Trophoblast cell (in vitro differentiated cells and primary cell): ENCODE results near the gene CD58.
A peak's percentile ranks its signal among the peaks of the same experiment; 100 is the strongest.

Source experiments
- DNase-seq, 2 donors: peaks; one replicate each; pipeline ENCODE4 v3.0.0-alpha.2; 2016
- H2AFZ ChIP-seq: 2 replicates; pipeline ENCODE4 v1.6.1; 2013; ENCODE audit warnings: low read length, moderate library complexity, mild to moderate bottlenecking; ENCODE audit not compliant: insufficient read depth, poor library complexity
- H2AK5ac ChIP-seq: 2 replicates; pipeline ENCODE4 v1.6.1; 2013; ENCODE audit warnings: mild to moderate bottlenecking, low read length
- H2BK120ac ChIP-seq: 2 replicates; pipeline ENCODE4 v1.6.1; 2013; ENCODE audit warnings: low read length, mild to moderate bottlenecking, moderate library complexity; ENCODE audit not compliant: insufficient read depth, poor library complexity
- H2BK12ac ChIP-seq: 2 replicates; pipeline ENCODE4 v1.6.1; 2013; ENCODE audit warnings: mild to moderate bottlenecking, low read length, moderate library complexity
- H2BK5ac ChIP-seq: 2 replicates; pipeline ENCODE4 v1.6.1; 2013; ENCODE audit warnings: low read length, low read depth, moderate library complexity, mild to moderate bottlenecking; ENCODE audit not compliant: poor library complexity
- H3K14ac ChIP-seq: 2 replicates; pipeline ENCODE4 v1.6.1; 2013; ENCODE audit warnings: mild to moderate bottlenecking, low read length
- H3K18ac ChIP-seq: 2 replicates; pipeline ENCODE4 v1.6.1; 2013; ENCODE audit warnings: mild to moderate bottlenecking, low read length
- H3K23ac ChIP-seq: 2 replicates; pipeline ENCODE4 v1.6.1; 2013; ENCODE audit warnings: low read length
- H3K27ac ChIP-seq: 2 replicates; pipeline ENCODE4 v1.5.1; 2013; ENCODE audit warnings: low read depth, mild to moderate bottlenecking, inconsistent platforms, low read length, moderate library complexity
- H3K27me3 ChIP-seq: 2 replicates; pipeline ENCODE4 v1.6.1; 2013; ENCODE audit warnings: inconsistent platforms, mild to moderate bottlenecking, low read length, moderate library complexity; ENCODE audit not compliant: insufficient read depth
- H3K36me3 ChIP-seq, 2 experiments: 1 replicate in 1 of 2; 2 replicates in 1 of 2; pipeline ENCODE4 v1.6.1; 2013; ENCODE audit warnings: low read length in 2 of 2, mild to moderate bottlenecking in 2 of 2, moderate library complexity in 1 of 2; ENCODE audit not compliant: insufficient read depth in 2 of 2, control insufficient read depth in 1 of 2
- H3K4ac ChIP-seq: 2 replicates; pipeline ENCODE4 v1.6.1; 2013; ENCODE audit warnings: low read depth, mild to moderate bottlenecking, low read length, moderate library complexity
- H3K4me1 ChIP-seq, 2 experiments: 1 replicate in 1 of 2; 2 replicates in 1 of 2; pipeline ENCODE4 v1.6.1; 2013; ENCODE audit warnings: low read length in 2 of 2, mild to moderate bottlenecking in 2 of 2, moderate library complexity in 1 of 2; ENCODE audit not compliant: insufficient read depth in 2 of 2, control insufficient read depth in 1 of 2
- H3K4me2 ChIP-seq: 2 replicates; pipeline ENCODE4 v1.6.1; 2013; ENCODE audit warnings: inconsistent platforms, mild to moderate bottlenecking, low read length, moderate library complexity
- H3K4me3 ChIP-seq: 2 replicates; pipeline ENCODE4 v1.5.1; 2013; ENCODE audit warnings: mild to moderate bottlenecking, low read depth, low read length, inconsistent platforms
- H3K79me1 ChIP-seq: one replicate; pipeline ENCODE4 v1.6.1; 2013; ENCODE audit warnings: low read length
- H3K79me2 ChIP-seq: 2 replicates; pipeline ENCODE4 v1.6.1; 2013; ENCODE audit warnings: low read length, mild to moderate bottlenecking; ENCODE audit not compliant: control insufficient read depth, insufficient read depth, poor library complexity
- H3K9ac ChIP-seq: 2 replicates; pipeline ENCODE4 v1.6.1; 2013; ENCODE audit warnings: mild to moderate bottlenecking, low read length
- H3K9me3 ChIP-seq: 2 replicates; pipeline ENCODE4 v1.6.1; 2013; ENCODE audit warnings: low read depth, mild to moderate bottlenecking, control low read depth, inconsistent platforms, low read length; ENCODE audit not compliant: insufficient read depth
- H4K12ac ChIP-seq: 2 replicates; pipeline ENCODE4 v1.6.1; 2013; ENCODE audit warnings: low read depth, mild to moderate bottlenecking, low read length, moderate library complexity
- H4K8ac ChIP-seq: 2 replicates; pipeline ENCODE4 v1.6.1; 2013; ENCODE audit warnings: low read depth, mild to moderate bottlenecking, low read length, moderate library complexity
- H4K91ac ChIP-seq: one replicate; pipeline ENCODE4 v1.6.1; 2013; ENCODE audit warnings: low read depth, mild to moderate bottlenecking, low read length, moderate library complexity
- WGBS: extraction: QIAGEN DNeasy Blood & Tissue Kit; methylation state at CpG from one replicate; pipeline ENCODE4 v1.1.7; 2013; ENCODE audit warnings: missing lambda C conversion rate; ENCODE audit not compliant: insufficient read length, insufficient coverage; ENCODE audit errors: extremely low coverage; 5-methylcytosine and 5-hydroxymethylcytosine counted together

CD58 gene

GRCh38 chr1:116531917-116532316 lies 38.9 kb downstream of the CD58 start:
- H3K4me1 ChIP-seq: no peaks in the 10 kb centered on the region
- no peak overlapping the region for H3K4me3 ChIP-seq
- peaks cover 4% of the 10 kb centered on the region for H3K9me3 ChIP-seq
- no peak overlapping the region for H3K14ac ChIP-seq
- H3K9ac ChIP-seq: no peak overlapping the region
- H3K23ac ChIP-seq: no peak overlapping the region
- H2BK5ac ChIP-seq: no peak overlapping the region
- no peak overlapping the region for H4K91ac ChIP-seq
- H2BK12ac ChIP-seq: no peak overlapping the region
- no peak overlapping the region for H2AFZ ChIP-seq
- no peak overlapping the region for H3K4ac ChIP-seq
- H2BK120ac ChIP-seq: no peak overlapping the region
- no peak overlapping the region for H4K8ac ChIP-seq
- WGBS: no CpG with 5 or more reads among the region's 13 CpGs
- H3K79me1 ChIP-seq: no peaks in the 10 kb centered on the region
- peaks cover 6 to 8% of the 10 kb centered on the region in 2 experiments for H3K36me3 ChIP-seq
- H3K79me2 ChIP-seq: no peaks in the 10 kb centered on the region
- H4K12ac ChIP-seq: no peak overlapping the region
- H3K27me3 ChIP-seq: no peaks in the 10 kb centered on the region
- H2AK5ac ChIP-seq: no peak overlapping the region
- no peak overlapping the region for H3K4me2 ChIP-seq
- no peak overlapping the region for H3K18ac ChIP-seq
- H3K27ac ChIP-seq: no peak overlapping the region
- no peak for DNase-seq

- no peak for DNase-seq
- H3K4me2 ChIP-seq: no peak overlapping the region
These were observed 41.1 kb downstream of the CD58 start for GRCh38 chr1:116529681-116530080.

GRCh38 chr1:116529199-116529631 lies 41.6 kb downstream of the CD58 start:
- Histone ChIP-seq H3K4me3 (no peak overlapping the region), H3K4ac (no peak overlapping the region), H3K9me3 (peaks cover 2% of the 10 kb centered on the region), H3K14ac (no peak overlapping the region), H4K91ac (no peak overlapping the region), H3K4me1 (no peaks in the 10 kb centered on the region), H3K9ac (no peak overlapping the region), H2AK5ac (no peak overlapping the region), H2BK5ac (no peak overlapping the region), H3K36me3 (peaks cover 3 to 6% of the 10 kb centered on the region in 2 experiments), H3K23ac (no peak overlapping the region), H3K79me1 (no peaks in the 10 kb centered on the region), H4K8ac (no peak overlapping the region), H4K12ac (no peak overlapping the region), H3K79me2 (no peaks in the 10 kb centered on the region), H2BK12ac (no peak overlapping the region), H3K4me2 (no peak overlapping the region), H2BK120ac (no peak overlapping the region), H2AFZ (no peak overlapping the region), H3K27ac (no peak overlapping the region), H3K27me3 (no peaks in the 10 kb centered on the region), H3K18ac (no peak overlapping the region)
- WGBS: no CpG with 5 or more reads among the region's 3 CpGs
- peak; percentile 46 to 90 for DNase-seq

More at GRCh38 chr1:116529681-116530080, 41.1 kb downstream of the CD58 start:
- no peak overlapping the region for H3K4me3 ChIP-seq
- H4K12ac ChIP-seq: no peak overlapping the region
- no peak overlapping the region for H2AK5ac ChIP-seq
- no peak overlapping the region for H3K9ac ChIP-seq
- H3K79me2 ChIP-seq: no peaks in the 10 kb centered on the region
- no peaks in the 10 kb centered on the region for H3K27me3 ChIP-seq
- H3K36me3 ChIP-seq: peaks cover 6 to 8% of the 10 kb centered on the region in 2 experiments
- H3K14ac ChIP-seq: no peak overlapping the region
- no peak overlapping the region for H4K8ac ChIP-seq
- no peak overlapping the region for H3K18ac ChIP-seq
- no peaks in the 10 kb centered on the region for H3K79me1 ChIP-seq
- H3K9me3 ChIP-seq: peaks cover 4% of the 10 kb centered on the region
- no peak overlapping the region for H4K91ac ChIP-seq
- H3K27ac ChIP-seq: no peak overlapping the region
- H2BK120ac ChIP-seq: no peak overlapping the region
- no peak overlapping the region for H2AFZ ChIP-seq
- no peak overlapping the region for H2BK12ac ChIP-seq
- H2BK5ac ChIP-seq: no peak overlapping the region
- H3K23ac ChIP-seq: no peak overlapping the region
- H3K4ac ChIP-seq: no peak overlapping the region
- WGBS: no CpG with 5 or more reads among the region's 3 CpGs
- H3K4me1 ChIP-seq: no peaks in the 10 kb centered on the region

- H3K79me1 ChIP-seq: no peaks in the 10 kb centered on the region
- H3K27ac ChIP-seq: no peak overlapping the region
- no peak for DNase-seq
- WGBS: no CpG with 5 or more reads among the region's 1 CpG
- no peak overlapping the region for H2BK12ac ChIP-seq
- no peak overlapping the region for H4K8ac ChIP-seq
- no peak overlapping the region for H3K4ac ChIP-seq
- no peak overlapping the region for H3K4me3 ChIP-seq
- H3K27me3 ChIP-seq: no peaks in the 10 kb centered on the region
- no peak overlapping the region for H3K14ac ChIP-seq
- no peak overlapping the region for H2AFZ ChIP-seq
- no peak overlapping the region for H2BK5ac ChIP-seq
- no peak overlapping the region for H4K12ac ChIP-seq
- H3K18ac ChIP-seq: no peak overlapping the region
- no peak overlapping the region for H3K4me2 ChIP-seq
- H4K91ac ChIP-seq: no peak overlapping the region
- no peak overlapping the region for H3K9ac ChIP-seq
- H3K23ac ChIP-seq: no peak overlapping the region
- no peaks in the 10 kb centered on the region for H3K79me2 ChIP-seq
- H3K4me1 ChIP-seq: no peaks in the 10 kb centered on the region
- H2AK5ac ChIP-seq: no peak overlapping the region
- H2BK120ac ChIP-seq: no peak overlapping the region
- no peaks in the 10 kb centered on the region for H3K36me3 ChIP-seq
- no peaks in the 10 kb centered on the region for H3K9me3 ChIP-seq
These were observed 42.3 kb downstream of the CD58 start for GRCh38 chr1:116528329-116529083.
